ENCODE data around the gene NSUN5. TPM values are rescaled to one million over a fixed set of nuclear protein-coding genes. Genes with fewer than 3 reads are reported as not detected.
A peak's percentile ranks its signal among the peaks of the same experiment; 100 is the strongest.

NSUN5 gene
- total and polyA plus RNA-seq, 2 experiments from 2014 or later = 45.0 to 46.7 TPM

DNA sequence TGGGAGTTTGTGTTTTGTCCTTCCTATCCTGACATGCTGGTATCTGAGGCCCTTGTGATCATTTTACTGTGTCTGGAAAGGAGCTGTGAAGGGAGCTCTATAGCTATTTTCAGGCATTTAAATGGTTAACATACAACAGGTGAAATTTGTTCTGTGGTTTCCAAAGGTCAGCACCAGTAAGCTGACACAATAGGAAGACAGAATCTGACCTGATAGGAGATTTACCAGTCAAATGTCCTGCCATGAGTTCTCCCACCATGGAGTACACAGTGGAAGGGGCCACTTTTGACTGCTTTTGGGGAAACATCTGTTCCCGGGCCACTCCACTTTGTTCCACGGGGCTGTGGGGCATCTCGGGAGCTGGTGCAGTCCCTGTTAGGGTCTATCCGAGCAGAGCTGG, 36.9 kb upstream of the NSUN5 start:
- Histone ChIP-seq H3K36me3 (no peaks in the 10 kb centered on the region), H3K4me3 (no peak overlapping the region), H3K9me3 (ENCODE audit: low read depth) (no peaks in the 10 kb centered on the region), H3K27ac (no peak overlapping the region), H3K27me3 (no peaks in the 10 kb centered on the region), H3K4me1 (ENCODE audit: low read depth) (peaks cover 13% of the 10 kb centered on the region)
- no peak for DNase-seq (ENCODE audit: low read depth in 1 of 2, low spot score in 1 of 2)
- TF ChIP-seq, protein P1, sequence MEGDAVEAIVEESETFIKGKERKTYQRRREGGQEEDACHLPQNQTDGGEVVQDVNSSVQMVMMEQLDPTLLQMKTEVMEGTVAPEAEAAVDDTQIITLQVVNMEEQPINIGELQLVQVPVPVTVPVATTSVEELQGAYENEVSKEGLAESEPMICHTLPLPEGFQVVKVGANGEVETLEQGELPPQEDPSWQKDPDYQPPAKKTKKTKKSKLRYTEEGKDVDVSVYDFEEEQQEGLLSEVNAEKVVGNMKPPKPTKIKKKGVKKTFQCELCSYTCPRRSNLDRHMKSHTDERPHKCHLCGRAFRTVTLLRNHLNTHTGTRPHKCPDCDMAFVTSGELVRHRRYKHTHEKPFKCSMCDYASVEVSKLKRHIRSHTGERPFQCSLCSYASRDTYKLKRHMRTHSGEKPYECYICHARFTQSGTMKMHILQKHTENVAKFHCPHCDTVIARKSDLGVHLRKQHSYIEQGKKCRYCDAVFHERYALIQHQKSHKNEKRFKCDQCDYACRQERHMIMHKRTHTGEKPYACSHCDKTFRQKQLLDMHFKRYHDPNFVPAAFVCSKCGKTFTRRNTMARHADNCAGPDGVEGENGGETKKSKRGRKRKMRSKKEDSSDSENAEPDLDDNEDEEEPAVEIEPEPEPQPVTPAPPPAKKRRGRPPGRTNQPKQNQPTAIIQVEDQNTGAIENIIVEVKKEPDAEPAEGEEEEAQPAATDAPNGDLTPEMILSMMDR (IDR thresholded peaks at IDR 0.05; ENCODE audit: low read depth, low read length) = no peak

DNA sequence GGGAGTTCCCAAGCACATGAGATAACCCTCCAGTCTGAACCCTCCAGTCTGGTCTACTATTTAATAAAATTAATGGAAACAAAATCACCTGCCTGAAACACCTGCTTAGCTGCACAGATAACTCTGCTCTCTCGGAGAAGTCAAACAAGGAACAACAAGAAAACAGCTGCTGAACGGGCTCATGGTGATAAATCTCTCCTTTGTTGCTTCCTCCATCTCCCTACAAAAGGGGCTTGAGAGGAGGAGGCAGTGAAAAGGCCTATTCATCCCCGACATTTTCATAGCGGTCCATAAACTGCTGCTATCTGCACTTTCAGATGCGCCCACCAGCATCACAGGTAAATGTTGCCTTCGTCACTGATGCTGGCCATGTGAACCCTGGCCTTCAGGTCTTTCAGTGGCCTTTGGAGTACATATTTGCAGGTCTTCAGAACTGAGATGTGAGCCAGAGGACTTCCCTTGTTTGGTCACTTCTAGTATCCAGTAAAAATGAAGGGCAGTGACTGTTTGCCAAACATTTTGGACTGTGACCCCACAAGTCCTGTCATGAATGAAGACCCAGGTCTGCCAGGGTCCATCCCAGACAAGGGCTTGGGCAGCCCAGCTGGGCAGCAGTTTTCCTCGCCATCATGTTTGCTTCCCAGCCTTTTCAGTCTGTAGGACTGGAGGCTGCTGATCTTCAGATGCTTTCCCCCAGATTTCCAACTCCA, 35.2 kb upstream of the NSUN5 start:
- H3K4me3 ChIP-seq = no peak overlapping the region
- TF ChIP-seq, protein P1 (IDR thresholded peaks at IDR 0.05; ENCODE audit: low read depth, low read length) = no peak
- H3K9me3 ChIP-seq (ENCODE audit: low read depth) = no peaks in the 10 kb centered on the region
- no peaks in the 10 kb centered on the region for H3K27me3 ChIP-seq
- H3K36me3 ChIP-seq = no peaks in the 10 kb centered on the region
- no peak overlapping the region for H3K27ac ChIP-seq
- DNase-seq (ENCODE audit: low read depth in 1 of 2, low spot score in 1 of 2) = no peak
- peaks cover 7% of the 10 kb centered on the region for H3K4me1 ChIP-seq (ENCODE audit: low read depth)

DNA sequence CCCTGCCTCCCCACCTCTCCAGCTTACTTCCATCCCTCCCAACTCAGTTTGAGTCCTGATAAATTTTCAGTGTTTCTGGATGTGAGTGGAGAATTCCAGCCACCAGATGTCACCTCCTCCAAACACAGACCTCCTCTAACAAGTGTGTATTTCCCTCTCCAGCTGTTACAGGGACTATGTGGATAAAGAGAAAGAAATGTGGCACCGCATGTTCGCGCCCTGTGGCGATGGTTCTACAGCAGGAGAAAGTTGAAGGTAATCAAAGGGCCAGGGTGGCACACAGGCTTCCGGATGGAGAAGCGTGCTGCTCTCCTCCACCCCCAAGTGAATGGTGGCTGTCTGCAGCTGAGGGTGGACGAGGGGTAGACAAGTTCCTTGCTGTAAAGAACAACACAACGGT, 34.0 kb upstream of the NSUN5 start:
- Histone ChIP-seq H3K27me3 (no peaks in the 10 kb centered on the region), H3K9me3 (ENCODE audit: low read depth) (no peaks in the 10 kb centered on the region), H3K36me3 (no peaks in the 10 kb centered on the region), H3K4me3 (no peak overlapping the region), H3K27ac (no peak overlapping the region), H3K4me1 (ENCODE audit: low read depth) (peaks cover 7% of the 10 kb centered on the region)
- DNase-seq (ENCODE audit: low read depth in 1 of 2, low spot score in 1 of 2) = peak; percentile 65 to 80
- TF ChIP-seq, protein P1 (IDR thresholded peaks at IDR 0.05; ENCODE audit: low read depth, low read length) = peak; percentile 80

DNA sequence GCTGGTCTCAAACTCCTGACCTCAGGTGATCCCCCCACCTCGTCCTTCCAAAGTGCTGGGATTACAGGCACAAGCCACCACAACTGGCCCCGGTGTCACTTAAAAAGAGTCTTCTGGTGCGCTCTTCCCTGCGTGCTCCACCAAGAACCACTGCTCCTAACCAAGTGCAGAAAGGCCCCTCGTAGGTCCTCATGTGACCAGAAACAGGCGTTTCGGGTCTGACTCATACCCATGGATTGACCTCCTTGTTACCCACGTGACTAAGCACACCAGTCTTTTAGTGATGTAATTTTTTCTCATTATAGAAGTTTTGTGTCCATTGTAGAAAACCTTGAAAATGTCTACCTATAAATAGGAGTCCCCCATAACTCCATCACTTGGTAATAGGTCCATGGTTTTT, 33.3 kb upstream of the NSUN5 start:
- peaks cover 7% of the 10 kb centered on the region for H3K4me1 ChIP-seq (ENCODE audit: low read depth)
- no peak overlapping the region for H3K27ac ChIP-seq
- TF ChIP-seq, protein P1 (IDR thresholded peaks at IDR 0.05; ENCODE audit: low read depth, low read length) = no peak

DNA sequence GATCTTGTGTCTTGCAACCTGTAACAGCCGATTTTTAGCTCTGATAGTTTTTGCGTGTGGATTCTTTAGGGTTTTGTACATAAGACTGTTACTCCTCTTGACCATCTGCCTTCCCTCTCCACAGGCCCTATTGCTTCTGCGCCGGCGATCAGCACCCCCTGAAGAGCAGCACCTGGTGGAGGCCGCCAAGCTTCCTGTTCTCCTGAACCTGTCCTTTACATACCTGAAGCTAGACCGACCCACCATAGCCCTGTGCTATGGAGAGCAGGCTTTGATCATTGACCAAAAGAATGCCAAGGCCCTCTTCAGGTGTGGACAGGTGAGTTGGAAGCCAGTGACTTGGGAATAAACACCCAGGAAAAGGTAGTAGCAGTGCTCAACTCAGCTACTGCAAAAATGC, 31.9 kb upstream of the NSUN5 start:
- H3K27me3 ChIP-seq = no peaks in the 10 kb centered on the region

More for the DNA sequence above, 33.3 kb upstream of the NSUN5 start:
- H3K9me3 ChIP-seq (ENCODE audit: low read depth) = no peaks in the 10 kb centered on the region
- H3K27me3 ChIP-seq = no peaks in the 10 kb centered on the region
- H3K36me3 ChIP-seq = no peaks in the 10 kb centered on the region
- no peak overlapping the region for H3K4me3 ChIP-seq
- DNase-seq (ENCODE audit: low read depth in 1 of 2, low spot score in 1 of 2) = peak in 1 of 2 donors; percentile 84

More for the DNA sequence above, 31.9 kb upstream of the NSUN5 start:
- no peak overlapping the region for H3K4me3 ChIP-seq
- H3K36me3 ChIP-seq = no peaks in the 10 kb centered on the region
- H3K9me3 ChIP-seq (ENCODE audit: low read depth) = no peaks in the 10 kb centered on the region
- H3K27ac ChIP-seq = no peak overlapping the region
- H3K4me1 ChIP-seq (ENCODE audit: low read depth) = peaks cover 7% of the 10 kb centered on the region
- TF ChIP-seq, protein P1 (IDR thresholded peaks at IDR 0.05; ENCODE audit: low read depth, low read length) = no peak
- no peak for DNase-seq (ENCODE audit: low read depth in 1 of 2, low spot score in 1 of 2)

Data from cardiac muscle cell (in vitro differentiated cells and primary cell).